Measurements from ENCODE around the gene DPF1. TPM values are rescaled to one million over a fixed set of nuclear protein-coding genes. Genes with fewer than 3 reads are reported as not detected.
A peak's percentile ranks its signal among the peaks of the same experiment; 100 is the strongest.

Gene DPF1
- total RNA-seq, 2 donors from 2014 or later, result 0.65 to 0.99 TPM

DNA sequence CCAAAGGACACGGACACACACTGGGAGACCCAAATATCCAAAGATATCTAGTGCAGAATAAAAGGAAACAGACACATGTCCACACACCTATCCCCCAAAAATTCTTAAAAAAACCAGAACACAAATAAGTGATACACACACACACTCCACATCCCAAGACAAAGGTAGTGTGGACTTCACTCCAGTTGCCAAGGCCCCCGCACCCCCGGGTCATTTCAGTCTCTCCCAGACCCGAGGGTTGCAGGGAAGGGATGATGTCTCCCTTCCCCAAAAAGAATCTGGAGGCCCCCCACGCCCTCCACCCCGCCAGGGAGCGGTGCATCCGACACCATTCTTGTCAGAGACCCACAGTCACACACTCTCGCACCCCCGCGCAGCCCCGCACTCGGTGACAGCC lies 407 bp downstream of the DPF1 start:
- Mint-ChIP-seq H3K36me3 (ENCODE audit: insufficient read depth in 2 of 2) (peaks cover 0 to 3% of the 10 kb centered on the region in 2 donors), H3K27ac (no peak overlapping the region), H3K9me3 (no peaks in the 10 kb centered on the region), H3K27me3 (ENCODE audit: low read depth) (peaks cover 72% of the 10 kb centered on the region), H3K4me1 (ENCODE audit: low read depth) (peaks cover 19% of the 10 kb centered on the region), H3K4me3 (peak overlapping the region; percentile 26 to 63)
- no peak for ATAC-seq (replicated peaks in 1 of 2)
- no peak for DNase-seq

GRCh38 chr19:38223119-38223523 lies 901 bp downstream of the DPF1 start:
- Mint-ChIP-seq H3K27ac (no peak overlapping the region), H3K9me3 (no peaks in the 10 kb centered on the region), H3K4me1 (ENCODE audit: low read depth) (peaks cover 18% of the 10 kb centered on the region), H3K27me3 (ENCODE audit: low read depth) (peaks cover 72% of the 10 kb centered on the region), H3K4me3 (peak overlapping the region; percentile 26 to 63), H3K36me3 (ENCODE audit: insufficient read depth in 2 of 2) (peaks cover 0 to 3% of the 10 kb centered on the region in 2 donors)
- ATAC-seq (replicated peaks in 1 of 2), result no peak
- DNase-seq, result no peak

DNA sequence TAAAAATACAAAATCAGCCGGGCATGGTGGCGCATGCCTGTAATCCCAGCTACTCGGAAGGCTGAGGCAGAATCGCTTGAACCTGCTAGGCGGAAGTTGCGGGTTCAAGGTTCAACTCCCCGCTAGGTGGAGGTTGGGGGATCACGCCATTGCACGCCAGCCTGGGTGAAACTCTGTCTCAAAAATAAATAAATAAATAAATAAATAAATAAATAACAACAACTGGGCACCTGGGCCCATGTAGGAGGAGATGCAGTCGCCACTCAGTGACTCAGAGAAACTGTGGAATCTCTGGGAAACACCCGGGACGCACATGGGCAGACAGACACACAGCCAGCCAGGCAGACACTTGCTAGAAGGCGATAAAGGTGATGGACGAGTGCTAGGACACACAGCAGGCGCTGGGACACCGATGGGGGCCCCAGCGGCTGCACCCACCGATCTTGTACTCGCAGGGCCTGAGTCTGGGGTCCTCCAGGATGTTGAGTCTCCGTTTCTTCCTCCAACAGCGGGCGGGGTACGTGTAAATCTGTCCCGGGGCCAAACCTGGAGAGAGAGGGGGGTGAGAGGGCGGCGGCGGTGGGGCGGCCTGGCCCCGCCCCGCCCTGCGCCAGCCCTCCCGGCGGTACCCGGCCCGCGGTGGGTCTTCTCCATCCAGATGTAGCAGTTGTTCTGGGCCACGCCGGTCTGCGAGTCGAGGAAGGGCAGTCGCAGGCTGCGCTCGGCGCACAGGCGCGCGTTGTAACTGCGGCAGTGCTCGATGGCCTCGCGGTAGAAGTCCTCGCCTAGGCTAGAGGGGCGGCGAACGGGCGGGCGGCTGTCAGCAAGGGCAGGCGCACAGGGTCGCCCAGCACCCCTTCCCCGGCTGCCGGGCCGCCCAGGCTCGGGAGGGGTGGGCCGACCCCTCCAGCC lies 1.8 kb downstream of the DPF1 start:
- Mint-ChIP-seq H3K9me3 (no peaks in the 10 kb centered on the region), H3K4me3 (no peak overlapping the region), H3K4me1 (ENCODE audit: low read depth) (peaks cover 18% of the 10 kb centered on the region), H3K27me3 (ENCODE audit: low read depth) (peaks cover 63% of the 10 kb centered on the region), H3K27ac (no peak overlapping the region), H3K36me3 (ENCODE audit: insufficient read depth in 2 of 2) (peaks cover 0 to 3% of the 10 kb centered on the region in 2 donors)
- ATAC-seq (replicated peaks in 1 of 2), result no peak
- DNase-seq, result no peak

DNA sequence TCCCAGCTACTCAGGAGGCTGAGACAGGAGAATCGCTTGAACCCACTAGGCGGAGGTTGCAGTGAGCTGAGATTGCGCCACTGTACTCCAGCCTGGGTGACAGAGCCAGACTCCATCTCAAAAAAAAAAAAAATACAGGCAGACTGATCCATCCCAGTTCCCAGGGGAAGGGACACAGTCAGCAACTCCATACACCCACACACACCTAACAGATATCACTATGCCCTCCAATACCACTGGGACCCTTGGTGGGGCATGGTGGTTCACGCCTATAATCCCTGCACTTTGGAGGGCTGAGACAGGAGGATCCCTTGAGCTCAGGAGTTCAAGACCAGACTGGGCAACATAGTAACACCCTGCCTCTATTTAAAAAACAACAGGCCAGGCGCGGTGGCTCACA lies 2.6 kb downstream of the DPF1 start:
- Mint-ChIP-seq H3K9me3 (no peaks in the 10 kb centered on the region), H3K4me1 (ENCODE audit: low read depth) (peaks cover 22% of the 10 kb centered on the region)

DNA sequence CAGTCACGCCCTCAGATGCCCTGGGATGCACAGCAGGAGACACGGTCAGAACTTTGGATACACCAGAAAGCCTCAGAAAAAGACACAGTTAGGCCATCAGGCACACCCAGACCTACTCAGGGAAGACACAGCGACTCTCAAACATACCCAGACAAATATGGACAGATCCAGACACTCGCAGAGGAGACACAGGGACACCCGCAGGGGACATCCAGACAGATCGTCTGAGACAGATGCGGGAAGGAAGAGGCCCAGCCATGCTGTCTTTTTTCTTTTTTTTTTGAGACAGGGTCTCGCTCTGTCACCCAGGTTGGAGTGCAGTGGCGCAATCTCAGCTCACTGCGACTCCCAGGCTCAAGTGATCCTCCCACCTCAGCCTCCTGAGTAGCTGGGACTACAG lies 4.8 kb downstream of the DPF1 start:
- Mint-ChIP-seq H3K36me3 (ENCODE audit: insufficient read depth in 2 of 2) (peaks cover 0 to 1% of the 10 kb centered on the region in 2 donors), H3K27ac (no peak overlapping the region), H3K4me3 (no peak overlapping the region), H3K9me3 (no peaks in the 10 kb centered on the region), H3K27me3 (ENCODE audit: low read depth) (peaks cover 51% of the 10 kb centered on the region), H3K4me1 (ENCODE audit: low read depth) (peaks cover 22% of the 10 kb centered on the region)
- DNase-seq, result no peak
- ATAC-seq (replicated peaks in 1 of 2), result no peak

More for the DNA sequence above, 2.6 kb downstream of the DPF1 start:
- Mint-ChIP-seq H3K36me3 (ENCODE audit: insufficient read depth in 2 of 2) (peaks cover 0 to 3% of the 10 kb centered on the region in 2 donors), H3K27ac (no peak overlapping the region), H3K4me3 (no peak overlapping the region), H3K27me3 (ENCODE audit: low read depth) (peaks cover 56% of the 10 kb centered on the region)
- ATAC-seq (replicated peaks in 1 of 2), result no peak
- no peak for DNase-seq

DNA sequence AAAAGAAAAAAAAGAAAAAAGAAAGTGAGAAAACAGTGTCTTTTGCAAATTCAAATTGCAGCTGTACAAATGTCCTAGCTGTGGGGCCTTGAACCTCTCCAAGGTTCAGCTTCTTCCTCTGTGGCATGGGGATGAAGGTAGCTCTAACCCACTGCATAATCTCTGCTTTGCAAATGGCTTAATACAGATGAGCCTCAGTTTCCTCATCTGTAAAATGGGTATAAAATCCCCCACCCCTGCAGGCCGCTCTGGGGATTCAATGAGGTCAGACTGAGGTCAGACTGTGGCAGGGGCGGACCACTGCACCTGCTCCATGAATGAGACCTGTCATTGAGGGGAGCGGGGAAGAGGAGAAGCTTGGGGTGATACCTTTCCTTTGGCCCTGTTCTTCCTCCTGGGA lies 5.8 kb downstream of the DPF1 start:
- ATAC-seq (replicated peaks in 1 of 2), result no peak
- no peak overlapping the region for H3K4me3 Mint-ChIP-seq

GRCh38 chr19:38216785-38217641 lies 7.0 kb downstream of the DPF1 start:
- Mint-ChIP-seq H3K36me3 (ENCODE audit: insufficient read depth in 2 of 2) (peaks cover 0 to 3% of the 10 kb centered on the region in 2 donors), H3K4me3 (no peak overlapping the region), H3K27me3 (ENCODE audit: low read depth) (peaks cover 49% of the 10 kb centered on the region), H3K9me3 (no peaks in the 10 kb centered on the region), H3K27ac (no peak overlapping the region), H3K4me1 (ENCODE audit: low read depth) (peaks cover 22% of the 10 kb centered on the region)
- DNase-seq (no peak), ATAC-seq (replicated peaks in 1 of 2) (no peak)

More for the DNA sequence above, 5.8 kb downstream of the DPF1 start:
- peaks cover 26% of the 10 kb centered on the region for H3K4me1 Mint-ChIP-seq (ENCODE audit: low read depth)
- no peaks in the 10 kb centered on the region for H3K9me3 Mint-ChIP-seq
- H3K27me3 Mint-ChIP-seq (ENCODE audit: low read depth), result peaks cover 53% of the 10 kb centered on the region
- H3K27ac Mint-ChIP-seq, result no peak overlapping the region
- DNase-seq, result no peak
- peaks cover 0 to 3% of the 10 kb centered on the region in 2 donors for H3K36me3 Mint-ChIP-seq (ENCODE audit: insufficient read depth in 2 of 2)

DNA sequence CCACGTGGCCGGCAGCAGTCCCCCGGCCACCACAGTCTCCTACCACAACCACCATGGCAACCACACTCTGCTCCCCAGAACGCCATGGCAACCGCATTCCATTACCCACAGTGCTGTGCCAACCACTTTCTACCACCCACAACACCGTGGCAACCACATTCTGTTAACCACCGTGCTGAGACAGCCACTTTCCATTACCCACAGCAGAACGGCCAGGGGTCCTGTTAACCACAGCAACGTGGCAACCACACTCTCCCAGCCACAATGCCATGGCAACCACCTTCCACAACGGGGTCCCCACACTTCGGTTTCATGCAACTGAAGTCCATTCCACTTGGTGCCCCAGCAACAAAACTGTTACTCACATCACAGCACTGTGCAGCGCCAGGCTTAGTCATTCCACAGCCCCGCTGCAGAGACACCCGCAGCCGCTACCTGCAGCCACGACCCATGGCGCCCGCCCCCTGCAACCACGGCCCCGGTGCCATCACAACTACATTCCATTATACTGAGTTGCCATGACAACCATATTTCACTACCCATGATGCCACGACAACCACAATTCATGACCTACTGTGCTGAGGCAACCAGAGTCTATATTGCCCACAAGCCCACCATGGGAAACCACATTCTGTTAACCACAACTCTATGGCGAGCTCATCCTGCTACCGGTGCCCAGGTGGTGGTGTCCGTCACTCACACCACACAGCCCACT lies 10.0 kb downstream of the DPF1 start:
- H3K4me3 Mint-ChIP-seq, result peak overlapping the region; percentile 53 to 71
- no peaks in the 10 kb centered on the region for H3K9me3 Mint-ChIP-seq
- H3K27ac Mint-ChIP-seq, result peak overlapping the region; percentile 94
- peaks cover 43% of the 10 kb centered on the region for H3K27me3 Mint-ChIP-seq (ENCODE audit: low read depth)
- peaks cover 31% of the 10 kb centered on the region for H3K4me1 Mint-ChIP-seq (ENCODE audit: low read depth)
- peak; percentile 83 to 92 for DNase-seq
- ATAC-seq (replicated peaks in 1 of 2), result peak; percentile 94 to 95
- H3K36me3 Mint-ChIP-seq (ENCODE audit: insufficient read depth in 2 of 2), result peaks cover 2 to 5% of the 10 kb centered on the region in 2 donors

DNA sequence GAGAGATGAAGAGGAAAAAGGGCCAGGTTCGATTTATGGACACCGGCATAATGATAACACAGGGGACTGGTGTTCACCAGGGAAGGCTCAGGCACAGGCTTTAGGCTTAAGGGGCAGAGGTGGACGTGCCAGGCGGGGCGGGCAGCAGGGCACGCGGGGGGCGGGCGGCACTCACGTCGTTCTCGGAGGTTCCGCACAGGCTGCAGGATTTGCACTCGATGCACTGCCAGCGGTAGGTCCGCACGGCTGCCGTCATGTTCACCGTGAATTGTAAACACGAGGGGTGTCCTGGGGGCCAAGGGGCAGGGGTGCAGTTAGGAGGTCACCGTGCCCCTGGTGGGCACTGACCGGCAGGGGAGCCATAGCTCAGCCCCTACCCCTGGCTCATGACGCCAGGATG lies 10.6 kb downstream of the DPF1 start:
- Mint-ChIP-seq H3K4me1 (ENCODE audit: low read depth) (peaks cover 31% of the 10 kb centered on the region), H3K4me3 (peak overlapping the region in 1 of 2 donors; percentile 71), H3K36me3 (ENCODE audit: insufficient read depth in 2 of 2) (peaks cover 2 to 5% of the 10 kb centered on the region in 2 donors), H3K27me3 (ENCODE audit: low read depth) (peaks cover 43% of the 10 kb centered on the region), H3K9me3 (no peaks in the 10 kb centered on the region), H3K27ac (no peak overlapping the region)
- DNase-seq, result no peak
- no peak for ATAC-seq (replicated peaks in 1 of 2)

GRCh38 chr19:38211766-38212165 lies 12.3 kb downstream of the DPF1 start:
- H3K27me3 Mint-ChIP-seq (ENCODE audit: low read depth), result peaks cover 50% of the 10 kb centered on the region
- peaks cover 2 to 5% of the 10 kb centered on the region in 2 donors for H3K36me3 Mint-ChIP-seq (ENCODE audit: insufficient read depth in 2 of 2)
- DNase-seq (no peak), ATAC-seq (replicated peaks in 1 of 2) (no peak)
- no peak overlapping the region for H3K27ac Mint-ChIP-seq
- no peaks in the 10 kb centered on the region for H3K9me3 Mint-ChIP-seq
- H3K4me1 Mint-ChIP-seq (ENCODE audit: low read depth), result peaks cover 27% of the 10 kb centered on the region
- no peak overlapping the region for H3K4me3 Mint-ChIP-seq

DNA sequence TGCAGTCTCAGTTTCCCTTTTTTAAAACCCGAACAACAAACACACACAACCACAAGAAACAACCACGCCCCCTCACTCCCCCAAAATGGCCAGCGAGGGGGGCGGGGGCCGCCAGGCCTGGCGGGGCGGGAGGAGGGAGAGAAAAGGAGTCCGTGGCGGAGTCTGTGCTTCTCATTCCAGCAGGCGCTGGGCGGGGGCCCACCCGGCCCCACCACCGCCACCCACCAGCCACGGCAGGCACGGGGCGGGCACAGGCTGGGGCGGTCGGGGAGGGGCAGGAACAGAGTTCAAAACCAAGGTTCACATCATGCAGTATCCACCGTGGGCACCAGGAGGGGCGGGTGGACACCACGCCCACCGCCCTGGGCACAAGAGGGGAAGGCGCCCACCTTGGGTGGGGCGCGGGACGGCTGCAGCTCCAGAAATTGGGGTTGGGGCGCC lies 12.9 kb downstream of the DPF1 start:
- Mint-ChIP-seq H3K36me3 (ENCODE audit: insufficient read depth in 2 of 2) (peaks cover 2 to 5% of the 10 kb centered on the region in 2 donors), H3K4me1 (ENCODE audit: low read depth) (peaks cover 27% of the 10 kb centered on the region), H3K27ac (no peak overlapping the region), H3K27me3 (ENCODE audit: low read depth) (peaks cover 48% of the 10 kb centered on the region), H3K4me3 (peak overlapping the region in 1 of 2 donors; percentile 25), H3K9me3 (no peaks in the 10 kb centered on the region)
- no peak for ATAC-seq (replicated peaks in 1 of 2)
- DNase-seq, result no peak

GRCh38 chr19:38210458-38210987 lies 13.5 kb downstream of the DPF1 start:
- ATAC-seq (replicated peaks in 1 of 2) (no peak), DNase-seq (no peak)
- H3K27ac Mint-ChIP-seq, result no peak overlapping the region
- peaks cover 27% of the 10 kb centered on the region for H3K4me1 Mint-ChIP-seq (ENCODE audit: low read depth)
- no peaks in the 10 kb centered on the region for H3K9me3 Mint-ChIP-seq
- H3K36me3 Mint-ChIP-seq (ENCODE audit: insufficient read depth in 2 of 2), result peaks cover 2 to 5% of the 10 kb centered on the region in 2 donors
- H3K4me3 Mint-ChIP-seq, result peak overlapping the region in 1 of 2 donors; percentile 25
- H3K27me3 Mint-ChIP-seq (ENCODE audit: low read depth), result peaks cover 42% of the 10 kb centered on the region
